GM12865 (cell line): Measurements from ENCODE around the gene STARD4.

Experiments
- DNase-seq: peaks from one replicate; pipeline ENCODE4 v3.0.0; 2010; ENCODE audit warnings: low read depth
- H3K4me3 ChIP-seq: 2 replicates; pipeline ENCODE4 v1.5.1; 2011; ENCODE audit warnings: mild to moderate bottlenecking, low read depth, low read length, control low read depth
- TF ChIP-seq, protein P1 (sequence below): IDR thresholded peaks from 2 replicates; pipeline ENCODE4 v1.5.1; 2011; ENCODE audit warnings: low read length, control low read depth, low read depth, inconsistent platforms; ENCODE audit not compliant: insufficient read depth; ENCODE audit errors: missing control alignments

STARD4 gene

DNA sequence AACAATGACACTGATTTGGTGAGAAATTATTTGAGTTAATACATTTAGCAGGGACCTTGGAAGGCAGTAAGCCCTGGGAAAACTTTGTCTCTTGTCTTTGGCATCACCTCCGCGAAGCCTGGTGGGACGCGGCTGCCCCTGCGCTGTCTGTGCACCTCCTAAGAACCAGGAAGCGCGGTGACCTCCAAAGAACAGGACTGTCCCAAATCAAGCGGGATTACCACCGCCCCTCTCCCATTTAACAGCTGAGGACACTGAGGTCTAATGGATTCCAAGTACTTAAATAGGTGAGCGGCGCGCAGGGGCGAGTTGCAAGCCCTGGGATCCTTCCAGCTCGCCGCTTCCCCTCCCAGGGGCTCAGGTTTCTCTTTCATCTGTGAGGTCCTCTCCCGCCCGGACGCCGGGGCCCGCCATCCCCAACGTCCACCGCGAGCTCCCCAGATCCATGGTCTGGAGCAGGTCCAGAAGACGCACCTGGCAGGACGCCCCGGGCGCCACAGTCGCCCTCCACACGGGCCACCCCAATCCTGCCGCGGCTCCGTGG lies 432 bp downstream of the STARD4 start:
- no peak for DNase-seq
- TF ChIP-seq, protein P1, sequence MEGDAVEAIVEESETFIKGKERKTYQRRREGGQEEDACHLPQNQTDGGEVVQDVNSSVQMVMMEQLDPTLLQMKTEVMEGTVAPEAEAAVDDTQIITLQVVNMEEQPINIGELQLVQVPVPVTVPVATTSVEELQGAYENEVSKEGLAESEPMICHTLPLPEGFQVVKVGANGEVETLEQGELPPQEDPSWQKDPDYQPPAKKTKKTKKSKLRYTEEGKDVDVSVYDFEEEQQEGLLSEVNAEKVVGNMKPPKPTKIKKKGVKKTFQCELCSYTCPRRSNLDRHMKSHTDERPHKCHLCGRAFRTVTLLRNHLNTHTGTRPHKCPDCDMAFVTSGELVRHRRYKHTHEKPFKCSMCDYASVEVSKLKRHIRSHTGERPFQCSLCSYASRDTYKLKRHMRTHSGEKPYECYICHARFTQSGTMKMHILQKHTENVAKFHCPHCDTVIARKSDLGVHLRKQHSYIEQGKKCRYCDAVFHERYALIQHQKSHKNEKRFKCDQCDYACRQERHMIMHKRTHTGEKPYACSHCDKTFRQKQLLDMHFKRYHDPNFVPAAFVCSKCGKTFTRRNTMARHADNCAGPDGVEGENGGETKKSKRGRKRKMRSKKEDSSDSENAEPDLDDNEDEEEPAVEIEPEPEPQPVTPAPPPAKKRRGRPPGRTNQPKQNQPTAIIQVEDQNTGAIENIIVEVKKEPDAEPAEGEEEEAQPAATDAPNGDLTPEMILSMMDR, result no peak
- peak overlapping the region; percentile 89 for H3K4me3 ChIP-seq

DNA sequence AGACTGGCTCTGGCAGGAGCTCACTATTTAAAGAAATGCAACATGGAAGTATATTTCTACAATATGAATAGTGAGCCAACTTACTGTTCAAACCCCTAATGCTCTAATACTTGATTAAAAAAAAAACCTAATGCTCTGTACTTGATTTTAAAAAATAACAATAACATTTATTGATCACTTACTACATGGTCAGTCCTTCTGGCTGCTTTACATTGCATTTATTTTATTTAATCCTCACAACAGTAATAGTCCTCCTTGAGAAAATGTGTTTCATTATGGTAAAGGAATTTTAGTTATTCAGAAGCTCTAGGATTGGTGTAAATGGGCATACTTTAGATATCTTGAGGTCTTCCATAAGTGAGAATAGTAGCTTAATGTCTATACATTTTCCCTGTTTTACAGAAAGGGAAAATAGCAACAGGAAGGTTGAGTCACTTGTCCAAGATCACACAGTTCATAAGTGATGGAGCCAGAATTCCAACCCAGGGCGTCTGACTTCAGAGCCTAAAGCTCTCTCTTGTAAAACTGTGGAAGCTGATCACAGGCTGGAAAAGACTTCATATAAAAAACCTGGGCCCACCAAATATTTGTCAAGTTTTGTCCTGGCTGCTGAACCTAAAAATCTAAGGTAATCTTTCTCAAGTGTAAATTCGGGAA lies 1.0 kb downstream of the STARD4 start:
- peak overlapping the region; percentile 89 for H3K4me3 ChIP-seq

DNA sequence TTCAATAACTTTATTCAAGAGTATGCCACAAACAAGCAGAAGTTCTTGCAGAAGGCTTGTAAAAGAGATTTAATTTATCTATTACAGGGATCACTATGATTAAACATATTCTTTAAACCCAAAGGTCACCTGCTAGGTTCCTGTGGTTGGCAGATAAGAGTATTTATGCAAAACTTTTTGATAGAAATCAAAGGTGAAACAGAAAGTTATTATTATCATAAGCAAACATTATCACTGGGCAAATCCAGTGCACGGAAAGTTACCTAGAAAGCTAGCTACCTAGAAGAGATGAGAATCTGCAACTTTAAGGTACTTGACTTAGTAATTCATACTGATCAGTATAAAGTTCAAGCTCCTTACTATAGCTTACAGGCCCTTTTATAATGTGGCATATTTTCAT lies 3.2 kb downstream of the STARD4 start:
- TF ChIP-seq, protein P1, result no peak
- DNase-seq, result no peak
- H3K4me3 ChIP-seq, result peak overlapping the region; percentile 89

More for the DNA sequence above, 1.0 kb downstream of the STARD4 start:
- no peak for DNase-seq
- TF ChIP-seq, protein P1, result no peak

DNA sequence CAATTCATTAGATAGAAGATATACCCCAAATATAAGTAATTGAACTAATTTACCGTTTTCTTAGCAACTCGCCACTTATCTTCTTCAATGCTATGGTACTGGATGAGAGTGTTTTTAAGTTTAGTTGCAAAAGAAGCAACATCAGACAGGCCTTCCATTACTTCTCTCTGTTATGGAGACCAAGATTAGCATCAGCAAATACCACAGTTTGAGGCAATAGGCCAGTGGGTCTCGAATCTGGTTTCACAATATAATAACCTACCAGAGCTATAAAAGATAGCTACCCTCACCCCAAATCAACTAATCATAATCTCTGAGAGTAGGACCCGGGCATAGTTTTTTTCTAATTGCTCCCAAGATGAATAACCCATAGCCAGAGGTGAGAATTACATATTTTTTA lies 5.1 kb downstream of the STARD4 start:
- no peak for DNase-seq
- no peak overlapping the region for H3K4me3 ChIP-seq
- TF ChIP-seq, protein P1, result no peak

DNA sequence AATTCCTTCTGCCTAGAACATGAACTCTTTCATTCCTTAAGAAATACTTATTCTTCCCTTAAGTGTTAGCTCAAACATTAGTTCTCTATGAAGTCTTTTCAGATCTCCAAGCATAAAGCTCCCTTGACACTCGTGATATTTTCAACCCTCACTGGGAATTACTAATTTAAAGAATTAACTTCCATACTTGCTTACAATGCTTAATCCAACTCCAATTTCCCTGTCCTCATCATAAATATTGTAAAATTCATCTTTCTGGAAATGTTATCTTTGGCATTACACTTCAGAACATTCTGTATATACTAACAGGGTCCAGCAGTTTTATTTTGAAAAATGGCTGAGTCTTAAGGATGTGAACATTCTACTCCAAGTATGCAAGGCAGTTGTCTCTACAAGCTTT lies 7.2 kb downstream of the STARD4 start:
- TF ChIP-seq, protein P1, result no peak
- H3K4me3 ChIP-seq, result no peak overlapping the region
- no peak for DNase-seq

DNA sequence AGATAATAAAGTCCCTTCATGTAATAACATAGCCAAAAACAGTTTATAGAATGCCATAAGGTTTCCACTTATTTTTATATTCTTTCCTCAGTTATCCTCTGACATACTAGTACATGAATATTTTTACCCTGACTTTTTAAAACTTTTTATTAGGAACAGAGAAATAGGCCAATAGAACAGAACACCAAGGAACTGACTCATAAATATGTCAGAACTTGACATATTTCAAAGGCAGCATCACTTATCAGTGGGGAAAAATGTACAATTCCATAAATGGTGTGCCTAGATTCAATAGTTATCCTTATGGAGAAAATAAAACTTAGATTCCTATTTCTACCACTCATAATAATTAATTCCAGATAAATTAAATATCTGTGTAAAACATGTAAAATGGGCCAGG lies 9.4 kb downstream of the STARD4 start:
- H3K4me3 ChIP-seq, result no peak overlapping the region
- no peak for DNase-seq
- TF ChIP-seq, protein P1, result no peak

DNA sequence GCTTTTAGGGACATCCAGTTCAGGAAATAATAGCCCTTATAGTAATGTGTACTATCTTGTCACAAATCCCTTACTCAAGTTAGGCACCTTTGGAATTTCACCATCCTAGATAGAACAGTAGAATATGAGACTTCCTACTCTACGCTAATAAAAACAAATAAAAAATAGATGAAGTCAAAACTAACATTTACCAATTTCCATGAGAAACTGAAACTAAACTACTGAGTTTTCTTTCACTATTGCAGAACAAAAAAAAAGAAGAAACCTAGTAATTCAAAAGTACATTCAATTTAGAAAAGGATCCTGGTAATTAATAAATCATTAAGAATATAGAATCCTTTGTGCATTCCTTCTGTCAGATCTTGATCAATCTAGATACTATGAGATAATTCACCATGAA lies 14.0 kb downstream of the STARD4 start:
- TF ChIP-seq, protein P1, result no peak
- no peak for DNase-seq
- no peak overlapping the region for H3K4me3 ChIP-seq
